GM18499 (cell line): ENCODE measurements around the gene ENTREP1.
"Not testable (repeated sequence)": the region's sequence is repeated elsewhere in the genome, so short reads cannot be mapped to it uniquely, and the experiment has no call there.

Source experiments
- ATAC-seq: cut with Tn5 transposase; IDR thresholded peaks from one replicate; pipeline ENCODE4 v1.9.1; 2021; ENCODE audit warnings: moderate number of reproducible peaks; ENCODE audit not compliant: insufficient read depth, unreplicated experiment

The ENTREP1 gene

GRCh38 chr9:69440254-69440955 lies 115.4 kb downstream of the ENTREP1 start:
- ATAC-seq, result not testable (repeated sequence)
